Neural cell (in vitro differentiated cells): ENCODE measurements around the gene SF3B3. TPM values are rescaled to one million over a fixed set of nuclear protein-coding genes. Genes with fewer than 3 reads are reported as not detected.

Source experiments
- H2AFZ ChIP-seq: fragments of 200-600, 300-800 bp; sonication (generic), shearing (Covaris generic); 2 replicates; pipeline ENCODE4 v1.6.0; 2014; ENCODE audit warnings: low read depth, mild to moderate bottlenecking, antibody characterized with exemption, low read length, moderate library complexity
- H3F3A ChIP-seq: fragments of 200-600 bp; shearing (Covaris generic); 2 replicates; pipeline ENCODE4 v1.6.1; 2016; ENCODE audit warnings: mild to moderate bottlenecking, moderate library complexity, mixed read lengths, antibody characterized with exemption, low read length; ENCODE audit not compliant: insufficient read depth, poor library complexity, severe bottlenecking
- H3K27ac ChIP-seq: fragments of 200-600, 300-800 bp; sonication (generic), shearing (Covaris generic); 2 replicates; pipeline ENCODE4 v1.5.1; 2014; ENCODE audit warnings: mild to moderate bottlenecking, low read length, moderate library complexity
- H3K27me3 ChIP-seq: fragments of 300-800, 200-600 bp; sonication (generic), shearing (Covaris generic); 2 replicates; pipeline ENCODE4 v1.6.0; 2014; ENCODE audit warnings: mild to moderate bottlenecking, low read depth, low read length, moderate library complexity; ENCODE audit not compliant: insufficient read depth
- H3K36me3 ChIP-seq: fragments of 300-800, 200-600 bp; sonication (generic), shearing (Covaris generic); 2 replicates; pipeline ENCODE4 v1.5.1; 2014; ENCODE audit warnings: mild to moderate bottlenecking, antibody characterized with exemption, low read length, moderate library complexity; ENCODE audit not compliant: insufficient read depth
- H3K4me2 ChIP-seq: fragments of 300-800, 200-600 bp; sonication (generic), shearing (Covaris generic); 2 replicates; pipeline ENCODE4 v1.6.0; 2014; ENCODE audit warnings: mild to moderate bottlenecking, low read length
- H3K4me3 ChIP-seq: fragments of 300-800, 200-600 bp; sonication (generic), shearing (Covaris generic); 2 replicates; pipeline ENCODE4 v1.5.1; 2014; ENCODE audit warnings: mild to moderate bottlenecking, low read length, moderate library complexity
- H3K79me2 ChIP-seq: fragments of 200-600 bp; shearing (Covaris generic); replicated peaks from 2 replicates; pipeline ENCODE4 v1.6.0; 2014; ENCODE audit warnings: mild to moderate bottlenecking, low read length, moderate library complexity; ENCODE audit not compliant: insufficient read depth
- H3K9ac ChIP-seq: fragments of 300-800, 200-600 bp; sonication (generic), shearing (Covaris generic); 2 replicates; pipeline ENCODE4 v1.6.1; 2016; ENCODE audit warnings: mild to moderate bottlenecking, low read length, mixed read lengths
- H3K9me2 ChIP-seq: fragments of 200-600 bp; shearing (Covaris generic); 2 replicates; pipeline ENCODE4 v1.6.1; 2016; ENCODE audit warnings: mild to moderate bottlenecking, low read length, mixed read lengths; ENCODE audit not compliant: insufficient read depth
- H3K9me3 ChIP-seq: fragments of 200-600, 300-800 bp; sonication (generic), shearing (Covaris generic); 2 replicates; pipeline ENCODE4 v1.6.1; 2016; ENCODE audit warnings: mild to moderate bottlenecking, mixed run types, low read length, moderate library complexity, mixed read lengths
- H4K20me1 ChIP-seq: fragments of 200-600 bp; shearing (Covaris generic); 2 replicates; pipeline ENCODE4 v1.6.1; 2016; ENCODE audit warnings: mild to moderate bottlenecking, mixed run types; ENCODE audit not compliant: insufficient read depth
- CTCF ChIP-seq: fragments of 450-650 bp; IDR thresholded peaks from 2 replicates; pipeline ENCODE4 v1.5.1; 2014; ENCODE audit warnings: antibody characterized with exemption, mild to moderate bottlenecking, moderate library complexity; ENCODE audit not compliant: poor library complexity, severe bottlenecking
- EP300 ChIP-seq: fragments of 450-650 bp; conservative IDR thresholded peaks from 2 replicates; pipeline ENCODE4 v1.6.1; 2014; ENCODE audit warnings: antibody characterized with exemption, mild to moderate bottlenecking, moderate library complexity; ENCODE audit not compliant: poor library complexity, severe bottlenecking
- EZH2 ChIP-seq: fragments of 200-600, 300-800 bp; shearing (Covaris generic), sonication (generic); IDR thresholded peaks from 2 replicates; pipeline ENCODE4 v1.6.1; 2014; ENCODE audit warnings: antibody characterized with exemption, low read length, borderline replicate concordance, mild to moderate bottlenecking; ENCODE audit not compliant: insufficient read depth, poor library complexity, severe bottlenecking
- MXI1 ChIP-seq: fragments of 450-650 bp; conservative IDR thresholded peaks from 2 replicates; pipeline ENCODE4 v1.6.1; 2014; ENCODE audit warnings: antibody characterized with exemption, mild to moderate bottlenecking; ENCODE audit not compliant: poor library complexity, severe bottlenecking
- POLR2AphosphoS5 ChIP-seq: IDR thresholded peaks from 2 replicates; pipeline ENCODE4 v1.6.1; 2012
- RAD21 ChIP-seq: fragments of 450-650 bp; conservative IDR thresholded peaks from 2 replicates; pipeline ENCODE4 v1.6.1; 2014; ENCODE audit warnings: antibody characterized with exemption, mild to moderate bottlenecking, moderate library complexity
- REST ChIP-seq: IDR thresholded peaks from 2 replicates; pipeline ENCODE4 v1.6.1; 2012; ENCODE audit warnings: borderline replicate concordance
- SMC3 ChIP-seq: fragments of 450-650 bp; conservative IDR thresholded peaks from 2 replicates; pipeline ENCODE4 v1.6.1; 2014; ENCODE audit warnings: antibody characterized with exemption, mild to moderate bottlenecking, moderate library complexity; ENCODE audit not compliant: poor library complexity
- TAF1 ChIP-seq: IDR thresholded peaks from 2 replicates; pipeline ENCODE4 v1.6.1; 2012; ENCODE audit warnings: low read depth
- polyA plus RNA-seq: library from polyadenylated mRNA; depleted of rRNA; stranded (reverse); fragments of >200 nt; gene quantifications from 2 replicates; pipeline ENCODE4 v1.2.3, GENCODE V29; 2014

The SF3B3 gene
- polyA plus RNA-seq, 1 donor from 2014 or later, result 90.0 TPM

GRCh38 chr16:70592106-70592571, 68.5 kb downstream of the SF3B3 start:
- Histone ChIP-seq H3F3A (no peaks in the 10 kb centered on the region), H3K4me3 (no peak overlapping the region), H3K27me3 (no peaks in the 10 kb centered on the region), H3K4me2 (no peak overlapping the region), H3K9me2 (no peaks in the 10 kb centered on the region), H3K27ac (no peak overlapping the region), H2AFZ (no peak overlapping the region), H3K9me3 (no peaks in the 10 kb centered on the region), H4K20me1 (no peaks in the 10 kb centered on the region), H3K36me3 (no peaks in the 10 kb centered on the region), H3K79me2 (no peaks in the 10 kb centered on the region), H3K9ac (no peak overlapping the region)
- no peak for TF ChIP-seq POLR2AphosphoS5
- no peak for TF ChIP-seq MXI1
- TF ChIP-seq CTCF, result no peak
- no peak for TF ChIP-seq EP300
- TF ChIP-seq REST, result no peak
- no peak for TF ChIP-seq RAD21
- TF ChIP-seq SMC3, result no peak
- no peak for TF ChIP-seq TAF1
- TF ChIP-seq EZH2, result no peak

GRCh38 chr16:70593544-70593943, 69.9 kb downstream of the SF3B3 start:
- no peaks in the 10 kb centered on the region for H3K36me3 ChIP-seq
- H4K20me1 ChIP-seq, result no peaks in the 10 kb centered on the region
- no peak overlapping the region for H3K9ac ChIP-seq
- H3K27me3 ChIP-seq, result no peaks in the 10 kb centered on the region
- TF ChIP-seq TAF1 (no peak), EZH2 (no peak), CTCF (no peak), SMC3 (no peak)
- H3K4me2 ChIP-seq, result no peak overlapping the region
- H3K9me3 ChIP-seq, result no peaks in the 10 kb centered on the region
- H3K4me3 ChIP-seq, result no peak overlapping the region
- H3F3A ChIP-seq, result no peaks in the 10 kb centered on the region
- no peaks in the 10 kb centered on the region for H3K9me2 ChIP-seq
- no peak overlapping the region for H2AFZ ChIP-seq
- no peak overlapping the region for H3K27ac ChIP-seq
- H3K79me2 ChIP-seq, result no peaks in the 10 kb centered on the region
